ENCODE measurements around the gene MARCHF11.

Gene MARCHF11

DNA sequence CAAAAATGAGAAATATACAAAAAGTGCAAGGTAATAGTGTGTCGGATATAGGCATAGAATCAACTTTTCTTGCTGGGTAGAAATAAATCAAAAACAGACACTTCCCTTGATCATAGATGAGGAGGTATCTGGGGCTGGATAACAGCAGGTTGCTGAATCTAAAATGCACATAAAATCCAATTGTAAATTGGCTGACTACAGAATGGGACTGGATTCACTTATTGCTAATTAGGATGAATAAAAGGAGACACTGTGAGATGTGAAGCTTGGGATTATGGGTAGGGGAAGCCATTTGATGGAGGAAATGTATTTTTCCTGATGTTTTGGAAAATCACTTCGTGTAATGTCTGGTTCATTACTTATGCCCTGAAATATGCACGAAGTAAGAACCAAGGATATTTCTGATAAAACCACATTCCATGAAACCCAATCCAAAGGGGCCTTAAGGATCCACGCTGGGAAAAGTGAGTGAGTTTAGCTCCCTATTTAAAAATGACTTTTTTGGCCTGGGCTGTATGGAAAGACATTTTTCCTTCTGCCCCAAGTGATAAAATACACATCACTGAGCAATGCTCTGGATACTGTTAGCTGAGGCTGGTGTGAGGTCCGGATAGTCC lies 136.1 kb downstream of the MARCHF11 start:
- TF ChIP-seq, protein P1, sequence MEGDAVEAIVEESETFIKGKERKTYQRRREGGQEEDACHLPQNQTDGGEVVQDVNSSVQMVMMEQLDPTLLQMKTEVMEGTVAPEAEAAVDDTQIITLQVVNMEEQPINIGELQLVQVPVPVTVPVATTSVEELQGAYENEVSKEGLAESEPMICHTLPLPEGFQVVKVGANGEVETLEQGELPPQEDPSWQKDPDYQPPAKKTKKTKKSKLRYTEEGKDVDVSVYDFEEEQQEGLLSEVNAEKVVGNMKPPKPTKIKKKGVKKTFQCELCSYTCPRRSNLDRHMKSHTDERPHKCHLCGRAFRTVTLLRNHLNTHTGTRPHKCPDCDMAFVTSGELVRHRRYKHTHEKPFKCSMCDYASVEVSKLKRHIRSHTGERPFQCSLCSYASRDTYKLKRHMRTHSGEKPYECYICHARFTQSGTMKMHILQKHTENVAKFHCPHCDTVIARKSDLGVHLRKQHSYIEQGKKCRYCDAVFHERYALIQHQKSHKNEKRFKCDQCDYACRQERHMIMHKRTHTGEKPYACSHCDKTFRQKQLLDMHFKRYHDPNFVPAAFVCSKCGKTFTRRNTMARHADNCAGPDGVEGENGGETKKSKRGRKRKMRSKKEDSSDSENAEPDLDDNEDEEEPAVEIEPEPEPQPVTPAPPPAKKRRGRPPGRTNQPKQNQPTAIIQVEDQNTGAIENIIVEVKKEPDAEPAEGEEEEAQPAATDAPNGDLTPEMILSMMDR (IDR thresholded peaks at IDR 0.05; ENCODE audit: low read depth, low read length), result no peak
- DNase-seq (ENCODE audit: extremely low read depth, low read depth), result no peak

DNA sequence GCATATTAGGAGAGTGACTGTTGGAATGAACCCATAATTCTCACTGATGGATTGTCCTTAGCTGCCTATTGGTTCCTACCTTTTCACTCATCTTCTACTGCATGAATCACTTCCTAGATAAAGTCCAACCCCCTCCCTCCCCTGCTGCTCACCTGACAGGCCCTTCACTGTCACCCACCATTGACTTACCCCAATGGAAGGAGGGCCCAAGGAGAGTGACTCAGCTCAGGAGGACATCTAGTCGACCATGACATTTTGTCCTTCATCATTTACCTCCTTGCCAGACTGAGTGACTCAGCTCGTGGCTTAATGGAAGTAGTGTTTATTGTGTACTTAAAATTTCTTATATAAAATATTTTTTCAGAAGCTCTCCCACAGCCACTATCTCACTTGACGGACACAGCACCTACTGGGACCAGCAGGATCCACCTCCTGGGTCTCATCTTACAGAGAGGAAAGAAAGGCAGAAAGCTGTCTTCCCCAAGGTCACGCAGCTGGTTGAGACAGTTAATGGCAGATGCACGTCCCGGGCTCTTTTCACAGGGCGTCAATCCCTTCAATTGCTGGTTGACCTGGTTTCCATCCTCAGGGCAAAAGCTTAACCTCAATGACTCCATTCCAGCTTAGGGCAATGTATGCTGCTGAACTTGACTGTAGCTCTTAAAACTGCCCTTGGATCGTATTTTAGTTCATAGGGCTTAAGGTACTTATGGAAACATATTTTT lies 142.3 kb downstream of the MARCHF11 start:
- DNase-seq (ENCODE audit: extremely low read depth, low read depth), result no peak
- TF ChIP-seq, protein P1 (IDR thresholded peaks at IDR 0.05; ENCODE audit: low read depth, low read length), result no peak

DNA sequence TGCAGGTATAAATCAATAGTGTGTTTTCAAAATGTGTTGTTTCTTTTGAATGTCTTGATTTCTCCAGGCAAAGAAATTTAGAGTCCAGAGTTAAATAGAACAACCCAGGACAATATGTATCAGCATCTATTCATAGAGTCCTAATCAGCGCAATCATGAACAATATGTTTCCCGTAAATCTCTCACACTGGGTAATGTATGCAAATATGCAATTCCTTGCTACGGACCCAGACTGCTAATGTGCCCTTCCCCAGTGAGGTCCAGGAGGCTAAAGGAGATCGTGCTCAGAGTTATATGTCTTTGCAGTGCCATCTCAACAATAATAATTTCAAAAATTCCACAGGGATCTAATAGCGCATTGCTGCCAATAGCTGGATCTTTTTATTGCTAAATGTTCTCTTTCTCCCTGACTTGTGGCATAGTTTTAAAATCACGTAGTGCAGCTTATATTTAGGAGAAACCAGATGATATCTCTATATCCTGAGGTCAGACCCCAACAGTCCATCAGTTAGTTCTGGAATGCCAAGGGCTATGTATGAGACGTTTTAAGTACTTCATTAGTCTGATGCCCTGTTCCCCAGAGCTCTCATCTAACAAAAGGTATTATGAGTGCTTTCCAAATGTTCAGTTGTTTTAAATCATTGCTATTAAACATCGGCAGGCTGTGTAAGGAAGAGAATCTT lies 145.1 kb downstream of the MARCHF11 start:
- TF ChIP-seq, protein P1 (IDR thresholded peaks at IDR 0.05; ENCODE audit: low read depth, low read length), result no peak
- DNase-seq (ENCODE audit: extremely low read depth, low read depth), result no peak

DNA sequence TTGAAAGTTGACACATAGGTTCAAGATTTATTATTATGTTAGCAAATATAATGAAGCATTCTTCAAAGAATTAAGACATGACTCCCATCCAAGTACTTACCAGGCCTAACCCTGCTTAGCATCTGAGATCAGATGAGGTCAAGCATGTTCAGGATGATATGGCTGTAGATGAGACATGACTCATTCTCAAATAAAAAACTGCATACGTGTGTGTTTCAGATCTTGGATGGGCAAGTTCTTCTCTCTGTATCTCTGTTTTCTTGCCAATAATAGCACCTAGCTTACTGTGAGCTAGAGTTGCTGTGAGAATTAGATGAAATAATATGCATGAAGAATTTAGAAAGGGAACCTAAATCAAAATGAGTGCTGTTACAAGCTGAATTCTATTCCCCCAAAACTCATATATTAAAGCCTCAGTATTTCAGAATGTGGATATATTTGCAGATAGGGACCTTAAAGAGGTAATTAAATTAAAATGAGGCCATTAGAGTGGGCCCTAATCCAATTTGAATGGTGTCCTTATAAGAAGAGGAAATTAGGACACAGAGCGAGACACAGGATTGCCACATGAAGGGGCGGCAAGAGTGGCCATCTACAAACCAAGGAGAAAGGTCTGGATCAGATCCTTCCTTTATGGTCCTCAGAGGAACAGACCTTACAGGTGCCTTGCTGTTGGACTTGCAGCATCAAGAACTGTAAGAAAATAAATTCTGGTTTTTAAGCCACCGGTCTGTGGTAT lies 146.2 kb downstream of the MARCHF11 start:
- DNase-seq (ENCODE audit: extremely low read depth, low read depth), result no peak
- TF ChIP-seq, protein P1 (IDR thresholded peaks at IDR 0.05; ENCODE audit: low read depth, low read length), result no peak

DNA sequence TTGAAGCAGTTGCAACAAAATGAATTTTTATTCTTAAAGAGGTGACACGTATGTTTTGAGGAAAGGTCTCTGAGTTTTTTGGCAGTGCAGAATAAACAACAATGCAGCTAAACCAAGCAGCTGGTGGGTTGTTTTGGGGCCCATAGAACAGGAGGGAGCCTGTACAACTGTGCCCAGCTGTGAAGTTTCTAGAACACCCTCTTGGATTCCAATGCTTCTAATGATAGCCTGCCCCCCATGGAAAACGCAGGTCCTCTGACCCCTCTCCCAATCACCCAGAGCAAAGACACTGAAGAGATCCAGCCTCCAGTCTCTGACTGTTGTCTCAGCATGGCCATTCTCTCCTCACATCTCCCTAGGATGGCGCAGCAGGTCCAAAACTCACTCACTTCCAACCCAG lies 150.9 kb downstream of the MARCHF11 start:
- no peak for DNase-seq (ENCODE audit: extremely low read depth, low read depth)
- TF ChIP-seq, protein P1 (IDR thresholded peaks at IDR 0.05; ENCODE audit: low read depth, low read length), result no peak

DNA sequence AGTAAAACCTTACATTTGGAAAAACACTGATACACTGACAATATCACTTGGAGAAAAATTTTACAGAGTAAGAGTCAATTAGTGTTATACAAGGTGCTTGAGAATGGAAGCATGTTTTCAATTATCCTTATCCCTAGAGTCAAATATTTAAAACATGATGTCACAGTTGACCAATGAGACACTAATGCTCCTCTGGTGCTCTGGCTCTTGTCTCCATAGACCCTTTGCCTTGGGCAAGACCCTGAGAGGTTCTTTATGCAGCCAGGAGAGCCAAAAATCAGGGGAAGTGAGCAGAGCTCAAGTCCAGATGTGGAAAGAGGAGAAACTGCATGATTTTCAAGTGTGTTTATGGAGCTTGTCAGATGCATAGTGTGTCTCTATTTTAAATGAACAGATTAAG lies 153.9 kb downstream of the MARCHF11 start:
- TF ChIP-seq, protein P1 (IDR thresholded peaks at IDR 0.05; ENCODE audit: low read depth, low read length), result no peak
- DNase-seq (ENCODE audit: extremely low read depth, low read depth), result no peak

All from AG09319 (cell line).